22Rv1 (cell line): ENCODE data around the gene STRN4.

Experiments
- ZFX ChIP-seq: fragments of 450-650 bp; IDR thresholded peaks from 2 replicates; pipeline ENCODE4 v1.6.1; 2017; ENCODE audit warnings: antibody characterized with exemption, borderline replicate concordance
- TF ChIP-seq, protein P1 (sequence below): fragments of 450-650 bp; IDR thresholded peaks from 2 replicates; pipeline ENCODE4 v1.5.1; 2017; ENCODE audit warnings: mild to moderate bottlenecking

DNA sequence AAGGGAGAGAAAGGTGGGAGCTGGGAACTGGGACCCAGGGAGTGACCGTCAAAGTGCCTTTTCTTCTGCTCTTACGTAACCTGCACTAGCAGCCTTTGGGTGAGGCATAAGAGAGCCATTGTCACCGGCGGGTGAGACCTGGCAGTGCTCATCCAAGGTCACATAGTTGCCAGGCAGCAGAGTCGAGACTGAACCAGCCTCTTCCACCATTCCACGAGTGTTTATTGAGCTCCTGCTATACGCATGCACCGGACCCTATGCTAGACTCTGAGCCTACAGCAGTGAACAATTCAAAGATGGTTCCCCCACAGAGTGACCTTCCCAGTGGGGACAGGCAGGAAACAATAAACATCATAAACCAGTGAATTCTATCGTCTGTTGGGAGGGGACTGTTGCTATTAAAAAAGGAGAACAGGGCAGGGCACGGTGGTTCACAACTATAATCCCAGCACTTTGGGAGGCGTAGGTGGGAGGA, 18.6 kb upstream of the STRN4 start:
- TF ChIP-seq, protein P1, sequence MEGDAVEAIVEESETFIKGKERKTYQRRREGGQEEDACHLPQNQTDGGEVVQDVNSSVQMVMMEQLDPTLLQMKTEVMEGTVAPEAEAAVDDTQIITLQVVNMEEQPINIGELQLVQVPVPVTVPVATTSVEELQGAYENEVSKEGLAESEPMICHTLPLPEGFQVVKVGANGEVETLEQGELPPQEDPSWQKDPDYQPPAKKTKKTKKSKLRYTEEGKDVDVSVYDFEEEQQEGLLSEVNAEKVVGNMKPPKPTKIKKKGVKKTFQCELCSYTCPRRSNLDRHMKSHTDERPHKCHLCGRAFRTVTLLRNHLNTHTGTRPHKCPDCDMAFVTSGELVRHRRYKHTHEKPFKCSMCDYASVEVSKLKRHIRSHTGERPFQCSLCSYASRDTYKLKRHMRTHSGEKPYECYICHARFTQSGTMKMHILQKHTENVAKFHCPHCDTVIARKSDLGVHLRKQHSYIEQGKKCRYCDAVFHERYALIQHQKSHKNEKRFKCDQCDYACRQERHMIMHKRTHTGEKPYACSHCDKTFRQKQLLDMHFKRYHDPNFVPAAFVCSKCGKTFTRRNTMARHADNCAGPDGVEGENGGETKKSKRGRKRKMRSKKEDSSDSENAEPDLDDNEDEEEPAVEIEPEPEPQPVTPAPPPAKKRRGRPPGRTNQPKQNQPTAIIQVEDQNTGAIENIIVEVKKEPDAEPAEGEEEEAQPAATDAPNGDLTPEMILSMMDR, result no peak
- no peak for TF ChIP-seq ZFX
